Breast epithelium (tissue), 4 donors: ENCODE measurements around the gene DLX4. TPM values are rescaled to one million over a fixed set of nuclear protein-coding genes. Genes with fewer than 3 reads are reported as not detected.

ENCODE experiments used
- DNase-seq, 2 donors: peaks; one replicate each; pipeline ENCODE4 v3.0.0-alpha.2; 2019; ENCODE audit warnings: low spot score in 2 of 2
- H3K27ac ChIP-seq, 2 donors: fragments of 200-600 bp; sonication (generic) in 1 of 2; one replicate each; pipeline ENCODE4 v1.5.1; 2016 to 2019; ENCODE audit warnings: mild to moderate bottlenecking in 1 of 2
- H3K27me3 ChIP-seq, 2 donors: fragments of 200-600 bp; sonication (generic) in 1 of 2; one replicate each; pipeline versions ENCODE4 v1.5.1 to v1.6.0; 2017 to 2019; ENCODE audit warnings: control low read depth in 1 of 2, mild to moderate bottlenecking in 1 of 2
- H3K36me3 ChIP-seq: fragments of 200-600 bp; one replicate; pipeline ENCODE4 v1.5.1; 2019
- H3K4me1 ChIP-seq, 2 donors: fragments of 200-600 bp; sonication (generic); one replicate each; pipeline ENCODE4 v1.5.1; 2016 to 2019; ENCODE audit warnings: control low read depth in 1 of 2
- H3K4me3 ChIP-seq, 3 donors: fragments of 200-600 bp; sonication (generic); 1 replicate in 2 of 3; 2 replicates in 1 of 3; pipeline ENCODE4 v1.5.1; 2016 to 2019; ENCODE audit warnings: mild to moderate bottlenecking in 3 of 3, moderate library complexity in 2 of 3
- H3K9me3 ChIP-seq, 2 donors: fragments of 200-600 bp; sonication (generic) in 1 of 2; one replicate each; pipeline ENCODE4 v1.5.1; 2016 to 2019; ENCODE audit warnings: control low read depth in 1 of 2
- POLR2A ChIP-seq: fragments of 450-650 bp; IDR thresholded peaks from one replicate; pipeline ENCODE4 v1.6.1; 2016; ENCODE audit warnings: antibody characterized with exemption, mild to moderate bottlenecking, moderate library complexity
- POLR2AphosphoS5 ChIP-seq, 3 donors: sonication (generic); formaldehyde crosslinking; IDR thresholded peaks; one replicate each; pipeline ENCODE4 v1.6.1; 2017; ENCODE audit warnings: antibody characterized with exemption in 3 of 3
- intact Hi-C: fragments of 100-400 bp; cut with DNase I; formaldehyde crosslinking; loops from one replicate; pipeline ENCODE4 v1.15.1; 2023; ENCODE audit warnings: low total_unique reads
- total RNA-seq, 3 donors: library from RNA; depleted of rRNA; stranded (reverse); fragments of >200 nt; gene quantifications; one replicate each; pipeline ENCODE4 v1.1.0, GENCODE V29; 2016
- TF ChIP-seq, protein P1 (sequence below), 3 donors: fragments of 450-650 bp; IDR thresholded peaks; one replicate each; pipeline ENCODE4 v1.5.1; 2016 to 2017; ENCODE audit warnings: antibody characterized with exemption in 3 of 3, mild to moderate bottlenecking in 3 of 3, moderate library complexity in 3 of 3

DLX4 gene
- total RNA-seq, 3 donors from 2014 or later = 0.44 TPM; not detected in 2

DNA sequence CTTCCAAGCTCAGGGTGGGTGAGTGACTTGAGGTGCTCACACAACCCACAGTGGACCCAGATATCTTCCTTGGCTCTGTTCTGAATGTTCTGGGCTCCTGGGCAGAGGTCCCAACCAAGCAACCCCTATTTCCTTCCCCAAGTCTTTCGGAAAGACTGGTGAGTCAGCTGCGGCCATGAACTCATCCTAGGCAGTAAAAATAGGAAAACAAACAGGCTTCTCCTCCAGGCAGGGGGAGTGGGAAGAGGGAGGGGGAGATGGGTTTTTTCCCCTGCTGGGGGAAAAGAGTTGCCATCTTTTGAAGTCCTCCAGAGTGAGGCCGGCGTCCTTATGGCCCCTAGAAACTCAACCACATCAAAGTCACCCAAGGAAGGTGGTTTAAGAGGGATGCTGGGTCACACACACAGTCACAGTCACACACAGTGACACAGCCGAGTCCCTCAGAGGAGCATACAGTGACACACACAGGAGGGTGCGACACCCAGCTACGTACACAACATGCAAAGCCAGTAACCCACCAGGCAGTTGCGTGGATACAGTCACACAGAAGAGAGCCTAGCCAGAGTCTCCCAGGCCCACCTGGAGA lies 16.0 kb upstream of the DLX4 start:
- Histone ChIP-seq H3K4me1 (no peaks in the 10 kb centered on the region), H3K4me3 (no peak overlapping the region), H3K27me3 (peaks cover 0 to 4% of the 10 kb centered on the region in 2 donors), H3K36me3 (no peaks in the 10 kb centered on the region), H3K9me3 (no peaks in the 10 kb centered on the region), H3K27ac (no peak overlapping the region)
- intact Hi-C loops = no loop called here
- no peak for TF ChIP-seq POLR2A
- TF ChIP-seq POLR2AphosphoS5 (IDR thresholded peaks at IDR 0.05) = no peak
- TF ChIP-seq, protein P1, sequence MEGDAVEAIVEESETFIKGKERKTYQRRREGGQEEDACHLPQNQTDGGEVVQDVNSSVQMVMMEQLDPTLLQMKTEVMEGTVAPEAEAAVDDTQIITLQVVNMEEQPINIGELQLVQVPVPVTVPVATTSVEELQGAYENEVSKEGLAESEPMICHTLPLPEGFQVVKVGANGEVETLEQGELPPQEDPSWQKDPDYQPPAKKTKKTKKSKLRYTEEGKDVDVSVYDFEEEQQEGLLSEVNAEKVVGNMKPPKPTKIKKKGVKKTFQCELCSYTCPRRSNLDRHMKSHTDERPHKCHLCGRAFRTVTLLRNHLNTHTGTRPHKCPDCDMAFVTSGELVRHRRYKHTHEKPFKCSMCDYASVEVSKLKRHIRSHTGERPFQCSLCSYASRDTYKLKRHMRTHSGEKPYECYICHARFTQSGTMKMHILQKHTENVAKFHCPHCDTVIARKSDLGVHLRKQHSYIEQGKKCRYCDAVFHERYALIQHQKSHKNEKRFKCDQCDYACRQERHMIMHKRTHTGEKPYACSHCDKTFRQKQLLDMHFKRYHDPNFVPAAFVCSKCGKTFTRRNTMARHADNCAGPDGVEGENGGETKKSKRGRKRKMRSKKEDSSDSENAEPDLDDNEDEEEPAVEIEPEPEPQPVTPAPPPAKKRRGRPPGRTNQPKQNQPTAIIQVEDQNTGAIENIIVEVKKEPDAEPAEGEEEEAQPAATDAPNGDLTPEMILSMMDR (IDR thresholded peaks at IDR 0.05) = no peak
- DNase-seq = no peak

- Histone ChIP-seq H3K4me3 (no peak overlapping the region), H3K27me3 (peaks cover 0 to 4% of the 10 kb centered on the region in 2 donors), H3K27ac (no peak overlapping the region), H3K36me3 (no peaks in the 10 kb centered on the region), H3K9me3 (no peaks in the 10 kb centered on the region), H3K4me1 (no peaks in the 10 kb centered on the region)
- DNase-seq = no peak
- intact Hi-C loops = no loop called here
- TF ChIP-seq POLR2AphosphoS5 (IDR thresholded peaks at IDR 0.05) (no peak), POLR2A (no peak)
- TF ChIP-seq, protein P1 (IDR thresholded peaks at IDR 0.05) = no peak
Observed at GRCh38 chr17:49955157-49955556, 13.8 kb upstream of the DLX4 start.

DNA sequence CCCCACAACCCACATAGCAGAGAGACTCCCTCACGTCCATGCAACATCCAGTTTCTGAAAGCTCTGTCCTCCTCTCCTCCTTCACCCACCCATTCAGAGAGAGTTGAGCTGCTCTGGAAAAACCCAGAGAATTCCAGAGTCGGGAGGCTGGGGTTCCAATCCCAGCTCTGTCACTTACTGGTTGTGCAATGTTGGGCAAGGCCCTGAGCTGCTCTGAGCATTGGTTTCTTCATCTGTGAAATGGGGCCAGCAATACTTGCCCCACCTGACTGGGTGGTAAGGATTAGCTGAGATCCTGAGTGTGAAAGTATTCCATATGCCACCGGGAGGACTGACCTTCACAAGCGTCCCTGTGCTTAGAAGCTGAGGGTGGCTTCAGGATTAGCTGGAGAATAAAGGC lies 12.2 kb upstream of the DLX4 start:
- no peaks in the 10 kb centered on the region for H3K4me1 ChIP-seq
- no peak overlapping the region for H3K27ac ChIP-seq
- TF ChIP-seq, protein P1 (IDR thresholded peaks at IDR 0.05) = no peak
- TF ChIP-seq POLR2AphosphoS5 (IDR thresholded peaks at IDR 0.05) (no peak), POLR2A (no peak)
- intact Hi-C loops = no loop called here
- no peaks in the 10 kb centered on the region for H3K36me3 ChIP-seq
- no peak for DNase-seq
- no peaks in the 10 kb centered on the region for H3K9me3 ChIP-seq
- H3K27me3 ChIP-seq = peaks cover 0 to 13% of the 10 kb centered on the region in 2 donors
- H3K4me3 ChIP-seq = no peak overlapping the region

GRCh38 chr17:49957350-49957749 lies 11.6 kb upstream of the DLX4 start:
- Histone ChIP-seq H3K27ac (no peak overlapping the region), H3K9me3 (no peaks in the 10 kb centered on the region), H3K36me3 (no peaks in the 10 kb centered on the region), H3K27me3 (peaks cover 0 to 17% of the 10 kb centered on the region in 2 donors), H3K4me3 (no peak overlapping the region), H3K4me1 (no peaks in the 10 kb centered on the region)
- intact Hi-C loops = no loop called here
- TF ChIP-seq POLR2AphosphoS5 (IDR thresholded peaks at IDR 0.05) = no peak
- no peak for TF ChIP-seq POLR2A
- TF ChIP-seq, protein P1 (IDR thresholded peaks at IDR 0.05) = no peak
- no peak for DNase-seq

- H3K36me3 ChIP-seq = no peaks in the 10 kb centered on the region
- H3K9me3 ChIP-seq = no peaks in the 10 kb centered on the region
- intact Hi-C loops = no loop called here
- H3K4me3 ChIP-seq = no peak overlapping the region
- no peak for DNase-seq
- no peak overlapping the region for H3K27ac ChIP-seq
- H3K27me3 ChIP-seq = peaks cover 0 to 31% of the 10 kb centered on the region in 2 donors
- TF ChIP-seq, protein P1 (IDR thresholded peaks at IDR 0.05) = no peak
- TF ChIP-seq POLR2A = no peak
- TF ChIP-seq POLR2AphosphoS5 (IDR thresholded peaks at IDR 0.05) = no peak
- H3K4me1 ChIP-seq = no peaks in the 10 kb centered on the region
Observed at GRCh38 chr17:49958723-49959122, 10.3 kb upstream of the DLX4 start.
